ENCODE data around the gene NEK8.
"Not testable (repeated sequence)": the region's sequence is repeated elsewhere in the genome, so short reads cannot be mapped to it uniquely, and the experiment has no call there.

The NEK8 gene

DNA sequence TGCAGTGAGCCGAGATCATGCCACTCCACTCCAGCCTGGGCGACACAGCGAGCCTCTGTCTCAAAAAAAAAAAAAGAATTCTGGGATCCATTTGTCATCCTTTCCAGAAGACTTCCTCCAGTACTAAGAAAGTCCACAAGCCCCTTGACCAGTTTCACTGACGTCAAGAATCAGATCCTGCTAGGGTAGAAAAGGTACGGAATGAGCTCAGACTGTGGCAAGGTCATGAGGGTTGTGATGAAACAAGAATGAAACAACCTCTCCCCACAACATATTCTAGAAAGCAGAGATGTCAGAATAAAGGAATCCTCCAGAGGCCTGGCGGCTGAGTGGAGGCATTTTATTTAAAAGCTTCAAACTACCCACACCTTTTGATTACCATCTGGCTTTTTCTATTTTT lies 45.1 kb downstream of the NEK8 start:
- Mint-ChIP-seq H3K4me3 (no peak overlapping the region), H3K27ac (no peak overlapping the region), H3K27me3 (no peaks in the 10 kb centered on the region), H3K9me3 (no peaks in the 10 kb centered on the region), H3K36me3 (peaks cover 5 to 22% of the 10 kb centered on the region in 2 donors), H3K4me1 (peaks cover 19 to 21% of the 10 kb centered on the region in 2 donors)
- DNase-seq (no peak), ATAC-seq (replicated peaks) (no peak)

DNA sequence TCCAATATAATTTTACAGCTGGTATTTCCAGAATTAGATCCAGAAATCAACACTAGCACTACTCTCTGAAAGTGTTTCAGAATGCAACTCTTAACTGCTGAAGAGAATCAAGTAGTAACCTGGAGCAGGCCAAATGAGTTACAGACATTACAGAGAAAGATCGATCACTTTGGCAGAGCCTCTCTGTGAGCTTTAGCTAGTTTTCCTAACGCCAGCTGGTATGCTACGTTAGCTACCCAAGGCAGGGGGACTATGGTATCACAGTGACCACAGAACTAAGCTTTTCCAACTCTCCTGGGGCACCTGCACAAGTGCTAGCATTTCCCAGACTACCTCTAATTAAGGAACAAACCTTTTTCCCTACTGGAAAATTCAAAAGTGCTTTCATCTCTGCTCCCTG lies 45.6 kb downstream of the NEK8 start:
- no peak overlapping the region for H3K4me3 Mint-ChIP-seq
- peaks cover 23 to 26% of the 10 kb centered on the region in 2 donors for H3K4me1 Mint-ChIP-seq
- H3K27me3 Mint-ChIP-seq: no peaks in the 10 kb centered on the region
- H3K27ac Mint-ChIP-seq: no peak overlapping the region
- DNase-seq: no peak
- no peak for ATAC-seq (replicated peaks)
- H3K36me3 Mint-ChIP-seq: peaks cover 10 to 27% of the 10 kb centered on the region in 2 donors
- no peaks in the 10 kb centered on the region for H3K9me3 Mint-ChIP-seq

DNA sequence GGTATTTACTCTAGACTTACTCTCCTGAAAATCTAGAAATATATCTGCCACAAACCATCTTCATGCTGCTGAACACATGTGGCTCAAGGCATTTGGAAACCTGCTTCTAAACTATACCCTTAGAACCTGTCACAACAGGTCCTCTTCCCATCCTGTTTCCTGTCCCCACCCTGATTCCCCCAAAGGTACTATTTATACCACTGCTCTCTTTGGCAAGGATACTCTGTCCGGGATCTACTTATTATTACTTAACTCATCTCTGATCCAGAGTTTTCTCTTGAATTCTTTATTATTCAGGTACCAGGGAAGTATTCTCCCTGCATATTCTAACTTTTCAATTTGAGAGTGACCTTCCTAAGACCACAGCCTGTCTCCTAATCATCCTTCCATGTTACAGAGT lies 48.6 kb downstream of the NEK8 start:
- ATAC-seq (replicated peaks) (no peak), DNase-seq (no peak)
- Mint-ChIP-seq H3K36me3 (peaks cover 15 to 30% of the 10 kb centered on the region in 2 donors), H3K4me3 (no peak overlapping the region), H3K9me3 (no peaks in the 10 kb centered on the region), H3K4me1 (peaks cover 28 to 41% of the 10 kb centered on the region in 2 donors), H3K27me3 (no peaks in the 10 kb centered on the region), H3K27ac (no peak overlapping the region)

DNA sequence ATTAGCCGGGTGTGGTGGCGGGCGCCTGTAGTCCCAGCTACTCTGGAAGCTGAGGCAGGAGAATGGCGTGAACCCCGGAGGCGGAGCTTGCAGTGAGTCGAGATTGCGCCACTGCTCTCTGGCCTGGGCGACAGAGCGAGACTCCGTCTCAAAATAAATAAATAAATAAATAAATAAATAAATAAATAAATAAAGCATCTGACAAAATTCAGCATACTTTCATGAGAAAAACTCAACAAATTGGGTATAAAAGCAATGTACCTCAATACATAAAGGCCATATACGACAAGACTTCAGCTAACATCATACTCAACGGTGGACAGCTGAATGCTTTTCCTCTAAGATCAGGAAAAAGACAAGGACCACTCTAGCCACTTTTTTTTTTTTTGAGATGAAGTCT lies 51.0 kb downstream of the NEK8 start:
- H3K9me3 Mint-ChIP-seq; H3K27ac Mint-ChIP-seq; DNase-seq; H3K4me3 Mint-ChIP-seq; H3K27me3 Mint-ChIP-seq; ATAC-seq (replicated peaks): not testable (repeated sequence)
- Mint-ChIP-seq H3K36me3 (peaks cover 15 to 27% of the 10 kb centered on the region in 2 donors), H3K4me1 (peaks cover 32 to 41% of the 10 kb centered on the region in 2 donors)

DNA sequence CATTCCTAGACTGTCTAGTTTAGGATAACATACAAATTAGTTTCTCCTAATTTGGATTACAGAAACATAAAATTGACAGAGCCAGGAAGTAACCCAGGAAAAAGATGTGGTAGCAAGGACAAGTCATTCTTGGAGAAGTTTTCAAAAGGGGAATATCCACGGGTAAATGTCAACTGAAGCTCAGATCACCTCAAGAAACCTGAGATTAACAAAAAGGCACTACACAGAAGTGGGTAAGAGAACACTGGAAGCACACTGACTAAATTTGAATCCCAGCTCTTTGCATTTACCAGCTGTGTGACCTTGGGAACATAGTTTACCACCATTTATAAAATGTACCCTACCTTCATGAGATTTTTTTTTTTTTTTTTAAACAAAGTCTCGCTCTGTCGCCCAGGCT lies 54.6 kb downstream of the NEK8 start:
- no peak overlapping the region for H3K4me3 Mint-ChIP-seq
- no peaks in the 10 kb centered on the region for H3K27me3 Mint-ChIP-seq
- H3K27ac Mint-ChIP-seq: no peak overlapping the region
- H3K36me3 Mint-ChIP-seq: peaks cover 15 to 24% of the 10 kb centered on the region in 2 donors
- H3K4me1 Mint-ChIP-seq: peaks cover 21 to 25% of the 10 kb centered on the region in 2 donors
- ATAC-seq (replicated peaks) (peak in 1 of 2 donors; percentile 63), DNase-seq (no peak)
- no peaks in the 10 kb centered on the region for H3K9me3 Mint-ChIP-seq

DNA sequence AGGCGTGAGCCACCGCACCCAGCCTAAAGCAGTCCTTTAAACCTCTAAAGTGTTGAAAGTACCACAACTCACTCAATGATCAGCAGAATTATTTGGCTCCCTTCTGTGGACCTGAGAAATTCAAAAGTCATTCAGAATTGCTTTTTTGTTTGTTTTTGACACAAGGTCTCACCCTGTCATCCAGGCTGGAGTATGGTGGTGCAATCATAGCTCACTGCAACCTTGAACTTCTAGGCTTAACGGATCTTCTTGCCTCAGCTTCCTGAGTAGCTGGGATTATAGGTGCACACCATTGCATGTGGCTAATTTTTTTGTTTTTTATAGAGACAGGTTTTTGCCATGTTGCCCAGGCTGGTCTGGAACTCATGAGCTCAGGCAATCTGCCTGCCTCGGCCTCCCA lies 59.5 kb downstream of the NEK8 start:
- Mint-ChIP-seq H3K9me3 (no peaks in the 10 kb centered on the region), H3K27me3 (no peaks in the 10 kb centered on the region), H3K4me3 (no peak overlapping the region), H3K36me3 (peaks cover 3 to 17% of the 10 kb centered on the region in 2 donors), H3K4me1 (peaks cover 10% of the 10 kb centered on the region in 2 donors), H3K27ac (no peak overlapping the region)
- no peak for ATAC-seq (replicated peaks)
- no peak for DNase-seq

Measured in stimulated activated naive B cell treated with anti-CD40 and anti-IgM and Interleukin-4, amounts not matched to agents 10 μg/mL and 1 μg/mL and 100 μg/mL, for 72 hours (primary cell).